Measurements from ENCODE around the gene PMVK.
"Not testable (repeated sequence)": the region's sequence is repeated elsewhere in the genome, so short reads cannot be mapped to it uniquely, and the experiment has no call there.

PMVK gene

GRCh38 chr1:154912755-154913154, 23.8 kb downstream of the PMVK start:
- DNase-seq: no peak

- DNase-seq: no peak
Measured at GRCh38 chr1:154911691-154912550, 24.6 kb downstream of the PMVK start.

- DNase-seq: no peak
Measured at GRCh38 chr1:154910851-154911250, 25.7 kb downstream of the PMVK start.

- DNase-seq: no peak
Measured at GRCh38 chr1:154908937-154909336, 27.6 kb downstream of the PMVK start.

GRCh38 chr1:154908129-154908528, 28.4 kb downstream of the PMVK start:
- not testable (repeated sequence) for DNase-seq

- DNase-seq: no peak
Measured at GRCh38 chr1:154906621-154907081, 29.9 kb downstream of the PMVK start.

- no peak for DNase-seq
Measured at GRCh38 chr1:154902938-154903566, 33.5 kb downstream of the PMVK start.

GRCh38 chr1:154901591-154901990, 34.9 kb downstream of the PMVK start:
- no peak for DNase-seq

- no peak for DNase-seq
Measured at GRCh38 chr1:154899041-154899440, 37.5 kb downstream of the PMVK start.

GRCh38 chr1:154896771-154897286, 39.7 kb downstream of the PMVK start:
- no peak for DNase-seq

GRCh38 chr1:154895798-154896197, 40.7 kb downstream of the PMVK start:
- DNase-seq: no peak

- DNase-seq: no peak
Measured at GRCh38 chr1:154891452-154891851, 45.1 kb downstream of the PMVK start.

- no peak for DNase-seq
Measured at GRCh38 chr1:154888757-154889156, 47.8 kb downstream of the PMVK start.

GRCh38 chr1:154886281-154887015, 50.1 kb downstream of the PMVK start:
- DNase-seq: no peak

- DNase-seq: no peak
Measured at GRCh38 chr1:154884869-154885701, 51.4 kb downstream of the PMVK start.

GRCh38 chr1:154883919-154884868, 52.3 kb downstream of the PMVK start:
- DNase-seq: no peak

- no peak for DNase-seq
Measured at GRCh38 chr1:154881820-154882535, 54.5 kb downstream of the PMVK start.

GRCh38 chr1:154880671-154881070, 55.8 kb downstream of the PMVK start:
- no peak for DNase-seq

- no peak for DNase-seq
Measured at GRCh38 chr1:154879038-154879421, 57.5 kb downstream of the PMVK start.

GRCh38 chr1:154878371-154879037, 58.0 kb downstream of the PMVK start:
- DNase-seq: peak; percentile 67 to 72

Measured in activated CD4-positive, alpha-beta T cell treated with anti-CD3 and anti-CD28 coated beads, Interleukin-2, amount 50 U/mL, for 4 hours (primary cell).